ENCODE results near the gene PCDHGA12.
"Not testable (repeated sequence)": the region's sequence is repeated elsewhere in the genome, so short reads cannot be mapped to it uniquely, and the experiment has no call there.

Gene PCDHGA12

DNA sequence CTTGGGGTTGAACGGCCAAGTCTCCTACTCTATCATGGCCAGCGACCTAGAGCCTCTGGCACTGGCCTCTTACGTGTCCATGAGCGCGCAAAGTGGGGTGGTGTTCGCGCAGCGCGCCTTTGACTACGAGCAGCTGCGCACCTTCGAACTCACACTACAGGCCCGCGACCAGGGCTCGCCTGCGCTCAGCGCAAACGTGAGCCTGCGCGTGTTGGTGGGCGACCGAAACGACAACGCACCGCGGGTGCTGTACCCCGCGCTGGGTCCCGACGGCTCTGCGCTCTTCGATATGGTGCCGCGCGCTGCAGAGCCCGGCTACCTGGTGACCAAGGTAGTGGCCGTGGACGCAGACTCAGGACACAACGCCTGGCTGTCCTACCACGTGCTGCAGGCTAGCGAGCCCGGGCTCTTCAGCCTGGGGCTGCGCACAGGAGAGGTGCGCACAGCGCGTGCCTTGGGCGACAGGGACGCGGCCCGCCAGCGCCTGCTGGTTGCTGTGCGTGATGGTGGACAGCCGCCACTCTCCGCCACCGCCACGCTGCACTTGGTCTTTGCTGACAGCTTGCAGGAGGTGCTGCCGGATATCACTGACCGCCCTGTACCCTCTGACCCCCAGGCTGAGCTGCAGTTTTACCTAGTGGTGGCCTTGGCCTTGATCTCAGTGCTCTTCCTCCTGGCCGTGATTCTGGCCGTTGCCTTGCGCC is 30.6 kb upstream of the PCDHGA12 start:
- TF ChIP-seq, protein P1, sequence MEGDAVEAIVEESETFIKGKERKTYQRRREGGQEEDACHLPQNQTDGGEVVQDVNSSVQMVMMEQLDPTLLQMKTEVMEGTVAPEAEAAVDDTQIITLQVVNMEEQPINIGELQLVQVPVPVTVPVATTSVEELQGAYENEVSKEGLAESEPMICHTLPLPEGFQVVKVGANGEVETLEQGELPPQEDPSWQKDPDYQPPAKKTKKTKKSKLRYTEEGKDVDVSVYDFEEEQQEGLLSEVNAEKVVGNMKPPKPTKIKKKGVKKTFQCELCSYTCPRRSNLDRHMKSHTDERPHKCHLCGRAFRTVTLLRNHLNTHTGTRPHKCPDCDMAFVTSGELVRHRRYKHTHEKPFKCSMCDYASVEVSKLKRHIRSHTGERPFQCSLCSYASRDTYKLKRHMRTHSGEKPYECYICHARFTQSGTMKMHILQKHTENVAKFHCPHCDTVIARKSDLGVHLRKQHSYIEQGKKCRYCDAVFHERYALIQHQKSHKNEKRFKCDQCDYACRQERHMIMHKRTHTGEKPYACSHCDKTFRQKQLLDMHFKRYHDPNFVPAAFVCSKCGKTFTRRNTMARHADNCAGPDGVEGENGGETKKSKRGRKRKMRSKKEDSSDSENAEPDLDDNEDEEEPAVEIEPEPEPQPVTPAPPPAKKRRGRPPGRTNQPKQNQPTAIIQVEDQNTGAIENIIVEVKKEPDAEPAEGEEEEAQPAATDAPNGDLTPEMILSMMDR (conservative IDR thresholded peaks at IDR 0.05): no peak
- no peak for TF ChIP-seq ZFX (IDR thresholded peaks at IDR 0.05)
- H3K27ac ChIP-seq: no peak overlapping the region

DNA sequence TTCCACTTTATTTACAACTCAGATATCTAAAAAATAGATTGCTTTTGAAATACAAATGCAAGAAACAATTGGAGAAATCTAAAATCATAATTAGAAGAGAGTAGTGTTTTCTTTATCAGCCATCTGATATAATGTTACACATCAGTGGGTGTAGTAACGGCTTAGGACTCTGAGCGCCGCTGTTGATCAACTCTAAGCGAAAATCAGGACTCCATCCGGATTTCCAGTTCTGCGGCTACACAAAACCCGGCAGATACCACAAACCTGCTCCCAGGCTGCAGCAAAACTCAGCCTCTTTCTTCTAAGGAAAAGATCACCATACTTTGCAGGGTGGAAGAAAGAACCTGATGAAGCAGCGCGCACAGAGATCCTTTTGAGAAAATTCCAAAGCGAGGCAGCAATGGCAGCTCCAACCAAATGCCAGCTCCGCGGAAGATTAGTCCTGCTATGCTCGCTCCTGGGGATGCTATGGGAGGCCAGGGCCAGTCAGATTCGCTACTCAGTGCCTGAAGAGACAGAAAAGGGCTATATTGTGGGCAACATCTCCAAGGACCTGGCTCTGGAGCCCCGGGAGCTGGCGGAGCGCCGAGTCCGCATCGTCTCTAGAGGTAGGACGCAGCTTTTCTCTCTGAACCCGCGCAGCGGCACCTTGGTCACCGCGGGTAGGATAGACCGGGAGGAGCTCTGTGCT is 27.6 kb upstream of the PCDHGA12 start, which contains the start of gene PCDHGA9:
Gene PCDHGA9, plus strand, starts transcription at position 226 of the 691 bp plus-strand sequence. Its CDS starts 175 bp downstream, at position 401.
- no peak for TF ChIP-seq ZFX (IDR thresholded peaks at IDR 0.05)
- TF ChIP-seq, protein P1 (conservative IDR thresholded peaks at IDR 0.05): peak; percentile 80

DNA sequence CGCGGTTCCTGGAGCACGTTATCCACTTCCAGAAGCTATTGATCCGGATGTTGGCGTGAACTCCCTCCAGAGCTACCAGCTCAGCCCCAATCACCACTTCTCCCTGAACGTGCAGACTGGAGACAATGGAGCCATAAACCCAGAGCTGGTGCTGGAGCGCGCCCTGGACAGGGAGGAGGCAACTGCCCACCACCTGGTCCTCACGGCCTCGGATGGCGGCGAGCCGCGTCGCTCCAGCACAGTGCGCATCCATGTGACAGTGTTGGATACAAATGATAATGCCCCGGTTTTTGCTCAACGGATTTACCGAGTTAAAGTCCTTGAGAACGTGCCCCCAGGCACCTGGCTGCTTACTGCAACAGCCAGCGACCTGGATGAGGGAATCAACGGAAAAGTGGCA is 26.9 kb upstream of the PCDHGA12 start:
- no peak overlapping the region for H3K27ac ChIP-seq

More for the DNA sequence above, 27.6 kb upstream of the PCDHGA12 start, which contains the start of gene PCDHGA9:
- no peak within 1 kb of the TSS for H3K27ac ChIP-seq

DNA sequence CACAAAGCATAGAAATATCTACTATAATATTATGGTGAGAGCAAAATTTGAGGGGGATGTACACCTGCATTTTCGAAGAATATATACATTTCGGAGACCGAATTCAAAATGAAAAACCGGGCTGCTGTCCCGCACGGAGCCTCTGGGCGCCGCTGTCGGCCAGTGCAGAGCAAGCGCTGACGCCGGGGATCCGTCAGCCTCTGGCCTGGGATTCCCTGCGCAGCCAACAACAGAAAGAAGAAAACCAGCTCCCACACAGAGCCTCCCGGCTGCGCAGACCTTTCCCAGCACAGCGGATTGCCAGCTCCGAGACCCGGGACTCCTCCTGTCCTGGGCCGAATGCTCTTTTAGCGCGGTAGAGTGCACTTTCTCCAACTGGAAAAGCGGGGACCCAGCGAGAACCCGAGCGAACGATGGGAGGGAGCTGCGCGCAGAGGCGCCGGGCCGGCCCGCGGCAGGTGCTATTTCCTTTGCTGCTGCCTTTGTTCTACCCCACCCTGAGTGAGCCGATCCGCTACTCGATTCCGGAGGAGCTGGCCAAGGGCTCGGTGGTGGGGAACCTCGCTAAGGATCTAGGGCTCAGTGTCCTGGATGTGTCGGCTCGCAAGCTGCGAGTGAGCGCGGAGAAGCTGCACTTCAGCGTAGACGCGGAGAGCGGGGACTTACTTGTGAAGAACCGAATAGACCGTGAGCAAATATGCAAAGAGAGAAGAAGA is 22.4 kb upstream of the PCDHGA12 start, which contains the start of gene PCDHGB6:
Gene PCDHGB6, plus strand, starts transcription at position 232 of the 716 bp plus-strand sequence. Its CDS starts 182 bp downstream, at position 414.
- TF ChIP-seq, protein P1 (conservative IDR thresholded peaks at IDR 0.05): peak; percentile 78
- not testable (repeated sequence) for H3K27ac ChIP-seq

More for the DNA sequence above, 26.9 kb upstream of the PCDHGA12 start:
- TF ChIP-seq ZFX (IDR thresholded peaks at IDR 0.05): no peak
- TF ChIP-seq, protein P1 (conservative IDR thresholded peaks at IDR 0.05): no peak

DNA sequence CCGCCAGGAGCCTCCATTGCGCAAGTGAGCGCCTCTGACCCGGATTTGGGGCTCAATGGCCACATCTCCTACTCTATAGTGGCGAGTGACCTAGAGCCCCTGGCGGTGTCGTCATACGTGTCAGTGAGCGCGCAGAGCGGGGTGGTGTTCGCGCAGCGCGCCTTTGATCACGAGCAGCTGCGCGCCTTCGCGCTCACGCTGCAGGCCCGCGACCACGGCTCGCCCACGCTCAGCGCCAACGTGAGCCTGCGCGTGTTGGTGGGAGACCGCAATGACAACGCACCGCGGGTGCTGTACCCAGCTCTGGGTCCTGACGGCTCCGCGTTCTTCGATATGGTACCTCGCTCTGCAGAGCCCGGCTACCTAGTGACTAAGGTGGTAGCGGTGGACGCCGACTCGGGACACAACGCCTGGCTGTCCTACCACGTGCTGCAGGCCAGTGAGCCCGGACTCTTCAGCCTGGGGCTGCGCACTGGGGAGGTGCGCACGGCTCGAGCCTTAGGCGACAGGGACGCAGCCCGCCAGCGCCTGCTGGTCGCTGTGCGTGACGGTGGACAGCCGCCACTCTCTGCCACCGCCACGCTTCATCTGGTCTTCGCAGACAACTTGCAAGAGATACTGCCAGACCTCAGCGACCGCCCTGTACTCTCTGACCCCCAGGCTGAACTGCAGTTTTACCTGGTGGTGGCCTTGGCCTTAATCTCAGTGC is 20.6 kb upstream of the PCDHGA12 start:
- no peak overlapping the region for H3K27ac ChIP-seq
- TF ChIP-seq, protein P1 (conservative IDR thresholded peaks at IDR 0.05): no peak
- no peak for TF ChIP-seq ZFX (IDR thresholded peaks at IDR 0.05)

DNA sequence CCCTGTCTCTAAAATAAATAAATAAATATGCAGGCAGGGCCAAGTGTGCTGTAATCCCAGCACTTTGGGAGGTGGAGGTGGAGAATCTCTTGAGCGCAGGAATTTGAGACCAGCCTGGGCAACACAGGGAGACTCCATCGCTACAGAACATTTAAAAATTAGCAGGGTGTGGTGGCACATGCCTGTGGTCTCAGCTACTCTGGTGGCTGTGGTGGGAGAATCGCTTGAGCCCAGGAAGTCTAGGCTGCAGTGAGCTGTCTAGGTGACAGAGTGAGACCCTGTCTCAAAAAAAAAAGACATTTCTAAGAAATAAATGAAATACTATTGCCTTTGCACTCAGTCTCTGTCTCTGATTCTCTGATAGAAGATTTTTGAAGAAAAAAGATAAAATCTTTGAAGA is 18.7 kb upstream of the PCDHGA12 start:
- no peak overlapping the region for H3K27ac ChIP-seq
- TF ChIP-seq ZFX (IDR thresholded peaks at IDR 0.05): no peak
- TF ChIP-seq, protein P1 (conservative IDR thresholded peaks at IDR 0.05): no peak
